ENCODE measurements around the gene PRSS22.

PRSS22 gene

GRCh38 chr16:2818272-2818876 lies 39.6 kb downstream of the PRSS22 start:
- TF ChIP-seq, protein P1, sequence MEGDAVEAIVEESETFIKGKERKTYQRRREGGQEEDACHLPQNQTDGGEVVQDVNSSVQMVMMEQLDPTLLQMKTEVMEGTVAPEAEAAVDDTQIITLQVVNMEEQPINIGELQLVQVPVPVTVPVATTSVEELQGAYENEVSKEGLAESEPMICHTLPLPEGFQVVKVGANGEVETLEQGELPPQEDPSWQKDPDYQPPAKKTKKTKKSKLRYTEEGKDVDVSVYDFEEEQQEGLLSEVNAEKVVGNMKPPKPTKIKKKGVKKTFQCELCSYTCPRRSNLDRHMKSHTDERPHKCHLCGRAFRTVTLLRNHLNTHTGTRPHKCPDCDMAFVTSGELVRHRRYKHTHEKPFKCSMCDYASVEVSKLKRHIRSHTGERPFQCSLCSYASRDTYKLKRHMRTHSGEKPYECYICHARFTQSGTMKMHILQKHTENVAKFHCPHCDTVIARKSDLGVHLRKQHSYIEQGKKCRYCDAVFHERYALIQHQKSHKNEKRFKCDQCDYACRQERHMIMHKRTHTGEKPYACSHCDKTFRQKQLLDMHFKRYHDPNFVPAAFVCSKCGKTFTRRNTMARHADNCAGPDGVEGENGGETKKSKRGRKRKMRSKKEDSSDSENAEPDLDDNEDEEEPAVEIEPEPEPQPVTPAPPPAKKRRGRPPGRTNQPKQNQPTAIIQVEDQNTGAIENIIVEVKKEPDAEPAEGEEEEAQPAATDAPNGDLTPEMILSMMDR (IDR thresholded peaks at IDR 0.05; ENCODE audit: borderline replicate concordance, insufficient read depth, low read depth, low read length): no peak
- no peak overlapping the region for H3K4me3 ChIP-seq (ENCODE audit: low read depth, low read length)

- H3K4me3 ChIP-seq (ENCODE audit: low read depth, low read length): no peak overlapping the region
- TF ChIP-seq, protein P1 (IDR thresholded peaks at IDR 0.05; ENCODE audit: borderline replicate concordance, insufficient read depth, low read depth, low read length): no peak
These were observed 40.4 kb downstream of the PRSS22 start for GRCh38 chr16:2817340-2818271.

GRCh38 chr16:2816751-2817339 lies 41.1 kb downstream of the PRSS22 start, which contains the start of gene PRSS21:
Gene PRSS21 (plus strand): TSS chr16:2817237. CDS start chr16:2817269, 32 bp downstream.
- TF ChIP-seq, protein P1 (IDR thresholded peaks at IDR 0.05; ENCODE audit: borderline replicate concordance, insufficient read depth, low read depth, low read length): peak; percentile 24; the same call in 1 of the 2 replicates
- H3K4me3 ChIP-seq (ENCODE audit: low read depth, low read length): no peak within 1 kb of the TSS

GRCh38 chr16:2815299-2815771 lies 42.6 kb downstream of the PRSS22 start:
- TF ChIP-seq, protein P1 (IDR thresholded peaks at IDR 0.05; ENCODE audit: borderline replicate concordance, insufficient read depth, low read depth, low read length): no peak
- no peak overlapping the region for H3K4me3 ChIP-seq (ENCODE audit: low read depth, low read length)

DNA sequence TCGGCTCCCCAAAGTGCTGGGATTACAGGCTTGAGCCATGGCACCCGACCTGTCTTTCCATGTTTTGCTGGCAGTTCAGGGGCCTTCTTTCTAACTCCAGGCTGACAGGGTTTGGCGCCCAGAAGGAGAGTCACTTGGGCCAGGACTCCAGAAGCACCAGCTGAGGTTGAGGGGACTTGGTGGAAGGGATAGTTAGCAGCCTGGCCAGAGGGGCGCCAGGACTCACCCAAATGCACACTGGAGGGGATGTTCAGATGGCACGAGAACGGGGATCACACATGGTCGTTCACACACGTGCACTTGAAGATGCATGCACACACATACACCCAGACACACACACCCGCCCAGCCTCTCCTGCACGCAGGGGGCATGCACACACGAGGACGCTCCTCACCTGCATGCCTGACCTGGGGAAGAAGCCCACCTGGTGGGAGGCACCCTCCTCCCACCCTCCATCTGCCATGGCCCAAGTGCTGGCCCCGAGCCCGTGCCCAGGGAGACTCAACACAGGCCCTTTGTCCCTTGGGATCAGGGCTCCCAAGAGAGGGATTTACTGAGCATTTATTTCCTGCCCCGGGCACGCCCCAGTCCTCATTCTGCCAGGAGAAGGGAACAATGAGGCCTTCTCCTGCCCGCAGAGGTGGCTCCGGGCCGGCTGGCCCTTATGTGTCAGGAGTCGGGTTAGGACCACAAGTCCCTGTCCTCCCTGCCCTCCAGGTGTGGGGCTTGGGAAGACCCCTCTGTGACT lies 43.2 kb downstream of the PRSS22 start:
- H3K4me3 ChIP-seq (ENCODE audit: low read depth, low read length): no peak overlapping the region
- TF ChIP-seq, protein P1 (IDR thresholded peaks at IDR 0.05; ENCODE audit: borderline replicate concordance, insufficient read depth, low read depth, low read length): no peak

GRCh38 chr16:2813771-2814221 lies 44.2 kb downstream of the PRSS22 start:
- TF ChIP-seq, protein P1 (IDR thresholded peaks at IDR 0.05; ENCODE audit: borderline replicate concordance, insufficient read depth, low read depth, low read length): no peak
- no peak overlapping the region for H3K4me3 ChIP-seq (ENCODE audit: low read depth, low read length)

Measured in GM12875 (cell line).